NCI-H345 (cell line): ENCODE measurements around the gene UGT3A2.
A peak's percentile ranks its signal among the peaks of the same experiment; 100 is the strongest.

Experiments
- DNase-seq: peaks from one replicate; lab custom pipeline; 2025; lab: John Stamatoyannopoulos, UW

UGT3A2 gene, protein sequence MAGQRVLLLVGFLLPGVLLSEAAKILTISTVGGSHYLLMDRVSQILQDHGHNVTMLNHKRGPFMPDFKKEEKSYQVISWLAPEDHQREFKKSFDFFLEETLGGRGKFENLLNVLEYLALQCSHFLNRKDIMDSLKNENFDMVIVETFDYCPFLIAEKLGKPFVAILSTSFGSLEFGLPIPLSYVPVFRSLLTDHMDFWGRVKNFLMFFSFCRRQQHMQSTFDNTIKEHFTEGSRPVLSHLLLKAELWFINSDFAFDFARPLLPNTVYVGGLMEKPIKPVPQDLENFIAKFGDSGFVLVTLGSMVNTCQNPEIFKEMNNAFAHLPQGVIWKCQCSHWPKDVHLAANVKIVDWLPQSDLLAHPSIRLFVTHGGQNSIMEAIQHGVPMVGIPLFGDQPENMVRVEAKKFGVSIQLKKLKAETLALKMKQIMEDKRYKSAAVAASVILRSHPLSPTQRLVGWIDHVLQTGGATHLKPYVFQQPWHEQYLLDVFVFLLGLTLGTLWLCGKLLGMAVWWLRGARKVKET

GRCh38 chr5:36066540-36067210 lies at the start of gene UGT3A2:
TSS of gene UGT3A2 (minus strand) at chr5:36066882. CDS start at chr5:36066789, 93 bp downstream.
- DNase-seq = no peak

DNA sequence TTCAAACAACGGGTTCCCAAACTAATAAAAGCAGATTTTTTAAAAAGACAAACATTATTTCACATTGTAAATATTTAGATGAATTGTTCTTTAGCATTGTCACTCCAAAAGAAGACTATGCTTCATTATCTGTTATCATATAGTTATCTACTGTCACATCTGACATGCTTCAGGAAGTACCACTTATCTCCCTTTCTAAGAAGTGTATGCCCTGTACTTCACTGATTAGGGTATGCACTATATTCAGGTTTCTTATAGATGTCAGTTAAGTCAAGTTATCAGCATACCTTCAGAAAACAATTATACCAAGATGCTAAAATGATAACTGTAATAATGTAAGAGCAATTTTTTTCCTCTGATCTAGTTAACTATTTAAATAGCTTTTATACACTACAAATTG lies 44.6 kb upstream of the UGT3A2 start:
- DNase-seq = no peak

GRCh38 chr5:36108758-36109460 lies 42.2 kb upstream of the UGT3A2 start:
- no peak for DNase-seq

DNA sequence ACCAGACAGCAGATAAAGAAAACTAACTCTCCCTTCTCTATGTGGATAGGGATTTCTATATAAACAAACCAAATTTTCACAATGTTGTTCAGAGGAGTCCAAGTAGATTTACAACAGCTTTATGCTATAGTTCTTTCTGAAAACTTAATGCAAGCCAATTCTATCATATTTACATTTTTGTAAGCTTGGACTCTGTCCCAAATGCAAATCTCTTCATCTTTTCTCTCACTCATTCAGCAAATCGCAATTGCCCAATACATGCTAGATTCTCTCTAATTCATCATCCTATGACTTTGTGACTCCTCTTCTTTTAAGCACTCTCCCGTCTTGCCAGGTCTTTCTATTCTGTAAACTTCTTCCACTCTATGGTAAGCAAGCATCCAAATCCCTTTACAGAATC lies 39.1 kb upstream of the UGT3A2 start:
- no peak for DNase-seq

DNA sequence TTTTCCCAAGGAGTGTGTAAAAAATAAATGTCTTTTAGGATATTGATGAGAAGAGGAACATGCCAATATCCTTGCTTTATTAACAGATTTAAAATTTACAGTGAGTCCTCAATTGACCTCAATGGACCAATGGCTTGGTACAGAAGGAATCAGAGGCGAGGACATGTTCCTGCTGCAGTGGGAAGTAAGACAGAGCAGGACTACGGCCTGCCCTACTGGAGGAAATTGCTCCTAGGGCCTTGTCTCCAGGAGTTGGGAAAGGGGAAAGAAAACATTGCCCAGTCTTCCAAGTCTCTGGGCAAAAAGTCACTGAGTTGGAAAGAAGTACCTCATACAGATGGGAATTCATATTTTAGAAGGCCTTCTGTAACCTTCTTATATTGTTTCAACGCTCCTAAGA lies 33.1 kb upstream of the UGT3A2 start:
- DNase-seq = no peak

GRCh38 chr5:36096486-36096885 lies 29.8 kb upstream of the UGT3A2 start:
- DNase-seq = no peak

- DNase-seq = no peak
Measured at GRCh38 chr5:36089989-36090388, 23.3 kb upstream of the UGT3A2 start.

DNA sequence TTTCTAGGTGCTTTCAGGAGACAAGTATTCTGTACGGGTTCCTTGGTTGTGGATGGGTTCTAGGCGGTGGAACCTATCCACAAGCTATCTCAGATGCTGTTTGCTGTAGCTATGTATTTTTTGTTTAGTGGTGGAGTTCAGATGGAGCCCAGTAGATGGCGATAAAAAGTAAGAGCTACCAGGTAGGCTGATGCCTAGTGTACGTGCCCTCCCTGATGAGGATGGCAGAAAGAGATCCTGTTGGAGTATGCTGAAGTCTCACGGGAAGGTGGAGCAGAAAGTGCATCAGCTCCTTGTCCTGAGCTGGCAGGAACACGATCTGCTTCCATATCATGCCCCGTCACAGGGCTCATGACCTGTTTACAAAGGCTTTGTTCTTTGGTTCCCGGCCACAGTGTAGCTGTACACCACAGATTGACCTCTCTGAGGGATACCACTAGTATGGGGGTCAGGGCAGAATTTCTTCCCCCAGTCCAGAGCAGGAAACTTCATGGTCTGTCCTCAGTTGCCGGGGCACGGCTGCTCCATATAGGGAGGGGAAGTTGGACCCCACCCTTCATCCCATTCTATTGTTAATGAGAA lies 12.6 kb upstream of the UGT3A2 start:
- DNase-seq = peak; percentile 67

GRCh38 chr5:36078430-36078829 lies 11.7 kb upstream of the UGT3A2 start:
- no peak for DNase-seq

DNA sequence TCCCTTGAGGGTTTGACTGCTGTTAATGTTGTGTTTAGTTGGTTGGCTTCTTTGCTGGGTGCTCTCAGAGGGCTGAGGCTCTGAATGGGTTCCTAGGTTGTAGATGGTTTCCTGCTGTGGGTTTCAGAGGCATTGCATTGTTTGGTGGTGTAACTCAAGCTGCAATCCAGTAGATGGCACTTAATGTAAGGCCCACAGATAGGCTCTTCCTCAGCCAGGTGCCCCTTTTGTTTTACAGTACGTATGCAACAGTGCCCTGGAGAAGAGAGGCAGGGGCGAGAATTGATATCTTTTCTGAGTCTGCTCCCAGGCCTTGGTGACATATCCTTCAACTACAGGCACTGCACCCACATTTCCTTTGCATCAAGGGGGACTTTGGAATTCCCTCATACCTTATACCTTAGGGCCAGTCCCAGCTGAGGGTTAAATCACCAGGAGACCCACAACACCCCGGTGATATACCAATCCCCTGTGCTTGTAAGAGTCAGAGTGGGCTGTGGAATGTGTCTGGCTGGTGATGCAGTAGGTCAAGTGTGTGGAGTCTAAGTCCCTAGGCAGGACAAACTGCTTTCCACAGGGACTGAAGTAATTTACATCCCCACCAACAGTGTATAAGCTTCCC lies 7.0 kb upstream of the UGT3A2 start:
- peak; percentile 73 for DNase-seq

GRCh38 chr5:36070687-36071571 lies 4.2 kb upstream of the UGT3A2 start:
- no peak for DNase-seq

DNA sequence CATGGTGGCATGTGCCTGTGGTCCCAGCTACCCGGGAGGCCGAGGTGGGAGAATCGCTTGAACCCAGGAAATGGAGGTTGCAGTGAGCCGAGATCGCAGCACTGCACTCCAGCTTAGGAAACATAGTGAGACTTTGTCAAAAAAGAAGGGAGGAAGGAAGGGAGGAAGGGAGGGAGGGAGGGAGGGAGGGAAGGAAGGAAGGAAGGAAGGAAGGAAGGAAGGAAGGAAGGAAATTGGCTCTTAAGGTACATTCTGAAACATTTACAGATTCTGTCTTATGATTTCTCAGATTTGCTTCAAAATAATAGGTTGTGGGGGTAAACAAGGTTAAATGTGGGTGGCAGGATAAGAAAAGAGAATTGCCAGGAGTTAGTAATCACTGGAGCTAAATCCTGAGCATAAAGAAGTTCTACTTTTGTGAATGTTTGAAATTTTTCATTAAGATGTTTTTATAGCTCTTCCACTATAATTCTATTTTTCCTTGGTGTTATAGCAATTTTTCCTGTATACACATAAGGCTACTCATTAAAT lies 2.1 kb upstream of the UGT3A2 start:
- no peak for DNase-seq

GRCh38 chr5:36066001-36066539 lies 612 bp downstream of the UGT3A2 start:
- no peak for DNase-seq

DNA sequence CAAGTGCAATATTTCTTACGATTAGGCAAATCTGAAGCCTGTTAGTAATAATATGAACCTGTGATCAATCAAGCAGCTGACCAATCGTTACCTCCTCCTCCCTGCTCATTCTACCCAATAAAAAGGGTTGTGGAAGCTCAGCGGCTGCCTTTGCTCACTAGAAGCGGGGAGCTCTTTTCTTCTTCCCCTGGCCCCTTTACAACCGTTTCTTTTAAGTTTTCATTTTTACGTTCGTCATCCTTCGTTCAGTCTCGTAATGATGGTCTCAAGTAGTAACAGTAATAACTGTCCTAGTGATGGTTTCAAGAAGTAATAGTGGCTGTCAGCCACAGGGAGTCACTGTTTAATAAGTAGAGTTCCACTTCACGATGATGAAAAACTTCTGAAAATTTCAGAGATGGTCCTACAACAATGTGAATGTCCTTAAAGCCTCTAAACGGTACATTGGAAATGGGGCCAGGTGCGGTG lies 6.2 kb downstream of the UGT3A2 start:
- DNase-seq = no peak

GRCh38 chr5:36059571-36060419 lies 6.9 kb downstream of the UGT3A2 start:
- no peak for DNase-seq

DNA sequence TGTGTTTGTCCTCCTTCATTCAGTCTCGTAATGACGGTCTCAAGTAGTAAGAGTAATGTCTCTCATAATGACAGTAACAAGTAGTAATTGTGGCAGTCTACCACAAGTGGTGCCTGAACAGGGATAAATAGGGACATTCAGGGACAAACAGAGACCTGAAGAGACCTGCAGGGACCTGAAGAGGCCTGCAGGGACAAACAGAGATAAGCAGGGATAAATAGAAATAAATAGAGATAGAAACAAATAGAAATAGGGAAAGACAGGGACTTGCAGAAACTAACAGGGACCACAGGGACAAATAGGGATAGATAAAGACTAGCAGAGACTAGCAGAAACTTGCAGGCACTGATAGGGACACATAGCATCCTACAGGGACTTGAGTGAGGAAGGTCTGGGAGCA lies 7.9 kb downstream of the UGT3A2 start:
- DNase-seq = no peak

- DNase-seq = no peak
Measured at GRCh38 chr5:36057386-36057785, 9.3 kb downstream of the UGT3A2 start.

GRCh38 chr5:36056422-36056821 lies 10.3 kb downstream of the UGT3A2 start:
- no peak for DNase-seq

GRCh38 chr5:36055984-36056383 lies 10.7 kb downstream of the UGT3A2 start:
- no peak for DNase-seq
